Progenitor cell of endocrine pancreas (in vitro differentiated cells): ENCODE data around the gene LEFTY1. TPM values are rescaled to one million over a fixed set of nuclear protein-coding genes. Genes with fewer than 3 reads are reported as not detected.

Source experiments
- DNase-seq: peaks from one replicate; pipeline ENCODE4 v3.0.0; 2021; ENCODE audit warnings: low spot score; ENCODE audit not compliant: unreplicated experiment
- H3K27ac Mint-ChIP-seq: 2 replicates; pipeline ENCODE4 v1.8.0; 2021; ENCODE audit warnings: mild to moderate bottlenecking, moderate library complexity, mixed read lengths
- H3K27me3 Mint-ChIP-seq: 2 replicates; pipeline ENCODE4 v1.8.0; 2021; ENCODE audit warnings: mixed read lengths
- H3K36me3 Mint-ChIP-seq: 2 replicates; pipeline ENCODE4 v1.8.0; 2022; ENCODE audit warnings: mixed read lengths; ENCODE audit not compliant: insufficient read depth
- H3K4me1 Mint-ChIP-seq: 2 replicates; pipeline ENCODE4 v1.8.0; 2021; ENCODE audit warnings: low read depth, mixed read lengths
- H3K4me3 Mint-ChIP-seq: 2 replicates; pipeline ENCODE4 v1.8.0; 2021; ENCODE audit warnings: low read depth, mild to moderate bottlenecking, moderate library complexity, mixed read lengths
- H3K9me3 Mint-ChIP-seq: 2 replicates; pipeline ENCODE4 v1.8.0; 2021; ENCODE audit warnings: low read depth, mixed read lengths
- total RNA-seq: library from RNA; stranded (reverse); gene quantifications from 2 replicates; pipeline ENCODE4 v1.2.1, GENCODE V29; 2021
- TF ChIP-seq, protein P1 (sequence below): fragments of 200-600 bp; sonication (generic); IDR thresholded peaks from one replicate; pipeline ENCODE4 v1.5.0; 2021; ENCODE audit warnings: antibody characterized with exemption, mild to moderate bottlenecking; ENCODE audit not compliant: unreplicated experiment

The LEFTY1 gene
- total RNA-seq, 1 donor from 2014 or later: 26.0 TPM

- Mint-ChIP-seq H3K9me3 (no peaks in the 10 kb centered on the region), H3K27me3 (no peaks in the 10 kb centered on the region), H3K36me3 (peaks cover 10% of the 10 kb centered on the region), H3K4me1 (peaks cover 40% of the 10 kb centered on the region), H3K4me3 (peak overlapping the region; percentile 88), H3K27ac (peak overlapping the region; percentile 98)
- DNase-seq: no peak
- TF ChIP-seq, protein P1, sequence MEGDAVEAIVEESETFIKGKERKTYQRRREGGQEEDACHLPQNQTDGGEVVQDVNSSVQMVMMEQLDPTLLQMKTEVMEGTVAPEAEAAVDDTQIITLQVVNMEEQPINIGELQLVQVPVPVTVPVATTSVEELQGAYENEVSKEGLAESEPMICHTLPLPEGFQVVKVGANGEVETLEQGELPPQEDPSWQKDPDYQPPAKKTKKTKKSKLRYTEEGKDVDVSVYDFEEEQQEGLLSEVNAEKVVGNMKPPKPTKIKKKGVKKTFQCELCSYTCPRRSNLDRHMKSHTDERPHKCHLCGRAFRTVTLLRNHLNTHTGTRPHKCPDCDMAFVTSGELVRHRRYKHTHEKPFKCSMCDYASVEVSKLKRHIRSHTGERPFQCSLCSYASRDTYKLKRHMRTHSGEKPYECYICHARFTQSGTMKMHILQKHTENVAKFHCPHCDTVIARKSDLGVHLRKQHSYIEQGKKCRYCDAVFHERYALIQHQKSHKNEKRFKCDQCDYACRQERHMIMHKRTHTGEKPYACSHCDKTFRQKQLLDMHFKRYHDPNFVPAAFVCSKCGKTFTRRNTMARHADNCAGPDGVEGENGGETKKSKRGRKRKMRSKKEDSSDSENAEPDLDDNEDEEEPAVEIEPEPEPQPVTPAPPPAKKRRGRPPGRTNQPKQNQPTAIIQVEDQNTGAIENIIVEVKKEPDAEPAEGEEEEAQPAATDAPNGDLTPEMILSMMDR: no peak
Observed at GRCh38 chr1:225881081-225881958, 7.6 kb downstream of the LEFTY1 start.

DNA sequence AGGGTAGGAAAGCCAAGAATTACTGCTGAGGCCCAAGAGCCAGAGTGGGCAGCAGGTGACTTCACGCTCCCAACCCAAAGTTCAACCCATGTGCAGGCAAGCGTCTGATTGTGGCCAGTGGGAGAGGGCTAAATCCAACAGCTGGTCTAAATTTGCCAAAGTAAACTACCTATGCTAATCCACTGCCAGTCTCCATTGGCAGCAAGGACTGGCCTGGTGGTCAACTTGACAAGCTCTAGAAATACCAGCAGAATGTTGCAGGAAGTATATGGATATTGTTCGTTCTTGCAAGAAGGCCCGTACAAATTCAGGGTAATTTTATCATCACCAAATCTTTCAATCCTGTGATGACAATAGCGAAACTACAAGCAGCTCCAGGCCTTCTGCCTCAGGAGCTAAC is 8.3 kb downstream of the LEFTY1 start:
- H3K27ac Mint-ChIP-seq: peak overlapping the region; percentile 98
- peaks cover 43% of the 10 kb centered on the region for H3K4me1 Mint-ChIP-seq
- no peak for DNase-seq
- no peaks in the 10 kb centered on the region for H3K9me3 Mint-ChIP-seq
- H3K36me3 Mint-ChIP-seq: peaks cover 10% of the 10 kb centered on the region
- no peaks in the 10 kb centered on the region for H3K27me3 Mint-ChIP-seq
- peak overlapping the region; percentile 88 for H3K4me3 Mint-ChIP-seq
- TF ChIP-seq, protein P1: no peak

- peaks cover 47% of the 10 kb centered on the region for H3K4me1 Mint-ChIP-seq
- no peak for DNase-seq
- H3K9me3 Mint-ChIP-seq: no peaks in the 10 kb centered on the region
- TF ChIP-seq, protein P1: no peak
- no peaks in the 10 kb centered on the region for H3K27me3 Mint-ChIP-seq
- H3K27ac Mint-ChIP-seq: peak overlapping the region; percentile 98
- H3K4me3 Mint-ChIP-seq: peak overlapping the region; percentile 88
- H3K36me3 Mint-ChIP-seq: peaks cover 10% of the 10 kb centered on the region
Observed at GRCh38 chr1:225880222-225880588, 8.7 kb downstream of the LEFTY1 start.

- H3K4me3 Mint-ChIP-seq: peak overlapping the region; percentile 88
- TF ChIP-seq, protein P1: no peak
- peaks cover 11% of the 10 kb centered on the region for H3K36me3 Mint-ChIP-seq
- H3K27ac Mint-ChIP-seq: peak overlapping the region; percentile 98
- no peaks in the 10 kb centered on the region for H3K27me3 Mint-ChIP-seq
- H3K4me1 Mint-ChIP-seq: peaks cover 48% of the 10 kb centered on the region
- no peaks in the 10 kb centered on the region for H3K9me3 Mint-ChIP-seq
- DNase-seq: no peak
Observed at GRCh38 chr1:225879521-225880221, 9.3 kb downstream of the LEFTY1 start.

- H3K4me3 Mint-ChIP-seq: no peak overlapping the region
- no peaks in the 10 kb centered on the region for H3K9me3 Mint-ChIP-seq
- peaks cover 44% of the 10 kb centered on the region for H3K4me1 Mint-ChIP-seq
Observed at GRCh38 chr1:225878282-225878681, 10.7 kb downstream of the LEFTY1 start.

More at GRCh38 chr1:225878282-225878681, 10.7 kb downstream of the LEFTY1 start:
- TF ChIP-seq, protein P1: no peak
- Mint-ChIP-seq H3K36me3 (peaks cover 14% of the 10 kb centered on the region), H3K27ac (peak overlapping the region; percentile 83), H3K27me3 (no peaks in the 10 kb centered on the region)
- no peak for DNase-seq
